ENCODE data around the gene ZNF592.

Gene ZNF592

DNA sequence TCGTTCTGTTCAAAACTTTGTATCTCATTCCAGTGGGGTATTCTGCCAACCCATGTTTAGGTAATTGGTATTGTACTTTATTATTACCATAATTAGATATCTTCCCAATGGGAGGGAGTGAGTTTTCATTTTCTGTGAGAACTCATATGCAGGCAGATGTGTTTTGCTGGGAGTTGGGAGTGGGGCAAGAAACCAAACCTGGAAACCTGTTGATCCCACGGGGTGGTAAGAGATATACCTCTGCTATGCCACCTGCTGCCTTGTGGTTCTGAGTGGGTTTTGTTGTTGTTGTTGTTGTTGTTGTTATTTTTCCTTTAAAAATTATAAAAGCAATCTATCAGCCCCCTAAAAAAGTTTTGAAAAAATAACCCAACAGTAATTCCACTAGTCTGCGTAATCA lies 32.1 kb downstream of the ZNF592 start:
- DNase-seq, result no peak

DNA sequence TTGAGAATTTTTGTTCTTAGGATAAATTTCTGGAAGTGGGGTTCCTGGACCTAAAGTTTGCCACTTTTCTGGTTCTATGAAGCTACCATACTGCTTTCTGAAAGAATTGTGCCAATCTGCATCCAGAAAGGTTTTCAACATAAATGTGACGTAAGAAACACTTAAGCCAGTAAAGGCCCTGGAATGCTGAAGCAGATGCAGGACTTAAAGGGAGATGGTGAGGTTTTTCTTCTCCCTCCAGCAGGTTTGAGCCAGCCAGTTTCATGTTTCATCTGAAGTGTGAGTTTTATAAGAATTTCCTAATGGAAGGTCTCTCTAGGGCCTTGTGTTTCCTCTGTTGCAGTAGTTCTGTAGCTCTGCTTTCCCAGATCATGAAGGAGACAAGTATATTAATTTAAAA lies 33.1 kb downstream of the ZNF592 start:
- DNase-seq, result no peak

DNA sequence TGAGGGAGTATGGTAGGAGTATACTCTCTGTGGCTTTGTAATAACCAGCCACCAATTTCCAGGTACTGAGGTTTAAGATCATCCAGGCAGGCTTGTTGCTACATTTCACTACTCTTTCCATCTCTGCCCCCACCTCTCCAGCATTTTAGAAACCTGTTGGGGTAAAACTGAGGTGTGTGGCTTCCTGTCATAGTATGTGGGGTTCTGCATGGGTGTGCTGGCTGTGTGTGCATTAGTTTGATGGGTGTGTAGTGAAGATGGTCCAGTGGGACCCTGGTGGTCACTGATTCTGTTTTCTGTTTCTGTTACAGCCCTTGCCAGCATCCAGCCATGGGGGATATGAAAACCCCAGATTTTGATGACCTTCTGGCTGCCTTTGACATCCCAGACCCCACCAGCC lies 34.0 kb downstream of the ZNF592 start:
- DNase-seq, result no peak

DNA sequence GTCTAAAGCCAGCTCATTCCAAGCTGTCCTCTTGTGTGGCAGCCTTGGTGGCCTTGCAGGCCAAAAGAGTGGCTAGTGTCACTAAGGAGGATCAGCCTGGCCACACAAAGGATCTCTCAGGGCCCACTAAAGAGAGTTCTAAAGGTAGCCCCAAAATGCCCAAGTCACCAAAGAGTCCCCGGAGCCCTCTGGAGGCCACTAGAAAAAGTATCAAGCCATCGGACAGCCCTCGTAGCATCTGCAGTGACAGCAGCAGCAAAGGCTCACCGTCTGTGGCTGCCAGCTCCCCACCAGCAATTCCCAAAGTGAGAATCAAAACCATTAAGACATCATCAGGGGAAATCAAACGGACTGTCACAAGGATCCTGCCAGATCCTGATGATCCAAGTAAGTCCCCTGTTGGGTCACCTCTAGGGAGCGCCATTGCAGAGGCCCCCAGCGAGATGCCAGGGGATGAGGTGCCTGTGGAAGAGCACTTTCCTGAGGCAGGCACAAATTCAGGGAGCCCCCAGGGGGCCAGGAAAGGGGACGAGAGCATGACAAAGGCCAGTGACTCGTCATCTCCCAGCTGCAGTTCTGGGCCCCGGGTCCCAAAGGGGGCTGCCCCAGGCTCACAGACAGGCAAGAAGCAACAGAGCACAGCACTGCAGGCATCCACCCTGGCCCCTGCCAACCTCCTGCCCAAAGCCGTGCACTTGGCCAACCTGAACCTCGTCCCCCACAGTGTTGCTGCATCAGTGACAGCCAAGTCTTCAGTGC lies 35.3 kb downstream of the ZNF592 start:
- DNase-seq, result no peak

DNA sequence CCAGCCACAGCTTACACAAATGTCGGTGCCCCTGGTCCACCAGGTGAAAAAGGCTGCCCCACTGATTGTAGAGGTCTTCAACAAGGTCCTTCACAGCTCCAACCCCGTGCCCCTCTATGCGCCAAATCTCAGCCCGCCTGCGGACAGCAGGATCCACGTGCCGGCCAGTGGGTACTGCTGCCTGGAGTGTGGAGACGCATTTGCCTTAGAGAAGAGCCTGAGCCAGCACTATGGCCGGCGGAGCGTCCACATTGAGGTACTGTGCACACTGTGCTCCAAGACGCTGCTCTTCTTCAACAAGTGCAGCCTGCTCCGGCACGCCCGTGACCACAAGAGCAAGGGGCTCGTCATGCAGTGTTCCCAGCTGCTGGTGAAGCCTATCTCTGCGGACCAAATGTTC lies 35.9 kb downstream of the ZNF592 start:
- DNase-seq, result no peak

DNA sequence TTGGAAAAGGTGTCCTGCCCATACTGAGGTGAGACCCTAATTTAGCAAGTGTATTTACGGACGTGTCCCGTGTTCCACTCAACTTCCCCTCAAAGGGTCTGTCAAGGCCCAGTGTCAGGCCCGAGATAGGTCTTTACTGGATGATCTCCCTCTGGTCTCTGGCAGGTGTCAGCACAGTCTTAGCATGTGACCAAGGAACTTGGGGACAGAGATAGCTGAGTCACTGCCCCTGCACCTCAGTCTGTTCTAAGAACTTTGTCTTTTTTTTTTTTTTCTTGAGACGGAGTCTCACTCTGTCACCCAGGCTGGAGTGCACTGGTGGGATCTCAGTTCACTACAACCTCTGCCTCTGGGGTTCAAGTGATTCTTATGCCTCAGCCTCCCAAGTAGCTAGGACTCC lies 36.7 kb downstream of the ZNF592 start:
- DNase-seq, result no peak

DNA sequence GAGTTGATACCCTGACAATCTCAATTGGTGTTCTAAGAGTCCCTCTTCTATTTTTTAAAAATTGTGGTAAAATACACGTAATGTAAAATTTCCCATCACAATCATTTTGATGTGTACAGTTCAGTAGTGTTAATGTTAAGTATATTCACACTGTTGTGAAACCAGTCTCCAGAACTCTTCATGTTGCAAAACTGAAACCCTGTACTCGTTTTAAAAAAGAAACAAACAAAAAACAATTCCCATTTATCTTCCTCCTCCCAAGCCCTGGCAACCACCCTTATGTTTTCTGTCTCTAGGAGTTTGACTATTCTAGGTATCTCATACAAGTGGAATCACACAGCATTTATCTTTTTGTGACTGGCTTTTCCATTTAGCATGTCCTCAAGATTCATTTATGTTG lies 40.1 kb downstream of the ZNF592 start:
- no peak for DNase-seq

DNA sequence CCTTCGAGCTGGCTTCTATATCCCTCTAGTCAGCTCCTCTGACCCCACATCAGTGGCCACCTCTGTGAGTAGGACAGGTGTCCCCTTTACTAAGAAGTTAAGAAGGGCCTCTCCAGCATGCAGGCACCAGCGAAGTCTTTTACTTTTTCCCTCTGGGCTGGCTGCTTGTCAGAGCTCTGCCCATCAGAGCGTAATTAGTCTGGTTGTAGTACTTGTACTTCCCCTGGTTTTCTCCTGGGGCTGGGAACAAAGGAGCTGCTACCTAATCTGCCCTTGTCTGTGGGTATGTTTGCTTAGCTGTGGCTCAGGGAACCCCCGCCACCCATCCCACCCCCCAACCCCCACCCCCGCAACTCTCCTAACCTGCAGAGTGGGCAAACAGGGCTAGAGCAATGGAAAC lies 41.4 kb downstream of the ZNF592 start:
- no peak for DNase-seq

DNA sequence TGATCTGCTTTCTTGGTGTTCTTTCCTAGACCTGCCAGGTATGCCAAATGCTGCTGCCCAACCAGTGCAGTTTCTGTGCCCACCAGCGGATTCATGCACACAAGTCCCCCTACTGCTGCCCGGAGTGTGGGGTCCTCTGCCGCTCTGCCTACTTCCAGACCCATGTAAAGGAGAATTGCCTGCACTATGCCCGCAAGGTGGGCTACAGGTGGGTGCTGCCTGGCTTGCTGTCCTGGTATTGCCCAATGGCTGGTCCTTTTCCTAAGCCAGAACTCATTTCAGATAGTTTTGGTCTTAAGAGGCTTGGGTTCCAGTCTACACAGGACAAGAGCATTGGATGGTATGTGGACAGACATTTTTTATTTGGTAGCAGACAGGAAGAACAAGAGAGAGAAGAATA lies 42.3 kb downstream of the ZNF592 start:
- no peak for DNase-seq

DNA sequence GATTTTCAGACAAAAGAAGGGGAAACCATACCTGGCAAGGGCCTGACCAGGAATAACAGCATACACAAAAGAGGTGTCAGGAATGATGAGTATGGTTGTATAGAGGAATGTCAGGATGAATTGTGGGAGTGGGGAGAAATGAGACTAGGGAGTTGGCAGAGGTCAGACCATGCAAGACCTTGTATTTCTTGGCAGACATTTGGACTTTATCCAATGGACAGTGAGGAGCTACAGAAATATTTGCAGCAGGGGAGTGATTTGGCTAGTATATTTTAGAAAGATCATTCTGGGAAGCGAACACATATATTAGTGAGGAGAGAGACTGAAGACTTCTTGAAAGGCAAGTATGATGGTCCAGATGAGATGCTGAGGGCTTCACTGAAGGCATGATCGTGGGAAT lies 43.4 kb downstream of the ZNF592 start:
- DNase-seq, result no peak

DNA sequence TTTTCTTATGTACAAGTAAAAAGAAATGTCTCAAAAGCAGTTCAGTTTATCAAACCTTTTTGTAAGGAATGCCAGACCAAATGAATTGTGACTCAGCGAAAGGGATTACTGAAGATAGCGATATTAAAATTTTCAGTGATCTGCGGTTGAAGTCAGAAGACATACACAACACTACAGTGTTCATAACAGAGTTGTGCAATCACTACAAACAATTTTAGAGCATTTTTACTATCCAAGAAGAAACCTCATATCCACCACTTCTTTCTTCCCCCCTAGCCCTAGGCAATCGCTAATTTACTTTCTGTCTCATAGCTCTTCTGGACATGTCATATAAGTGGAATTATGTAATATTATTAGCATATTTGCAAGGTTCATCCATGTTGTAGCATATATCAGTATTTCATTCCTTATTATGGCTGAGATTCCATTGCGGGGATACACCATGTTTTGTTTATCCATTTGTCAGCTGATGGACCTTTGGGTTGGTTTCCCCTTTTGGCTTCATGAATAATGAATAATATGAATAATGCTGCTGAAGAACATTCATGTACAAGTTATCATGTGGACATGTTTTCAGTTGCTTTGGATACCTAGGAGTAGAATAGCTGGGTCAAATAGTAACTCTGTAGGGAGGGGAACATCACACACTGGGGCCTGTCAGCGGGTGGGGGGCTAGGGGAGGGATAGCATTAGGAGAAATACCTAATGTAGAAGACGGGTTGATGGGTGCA lies 45.2 kb downstream of the ZNF592 start:
- no peak for DNase-seq

DNA sequence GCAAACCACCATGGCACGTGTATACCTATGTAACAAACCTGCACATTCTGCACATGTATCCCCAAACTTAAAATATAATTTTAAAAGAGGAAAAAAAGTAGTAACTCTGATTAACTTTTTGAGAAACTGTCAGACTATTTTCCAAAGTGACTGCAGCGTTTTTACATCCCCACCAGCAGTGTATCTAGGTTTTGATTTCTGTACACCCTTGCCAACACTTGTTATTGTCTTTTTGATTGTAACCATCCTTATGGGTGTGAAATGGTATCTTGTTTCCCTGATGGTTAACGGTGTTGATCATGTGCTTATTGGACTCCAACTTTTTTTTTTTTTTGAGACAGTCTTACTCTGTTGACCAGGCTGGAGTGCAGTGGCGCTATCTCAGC lies 45.8 kb downstream of the ZNF592 start:
- DNase-seq, result no peak

DNA sequence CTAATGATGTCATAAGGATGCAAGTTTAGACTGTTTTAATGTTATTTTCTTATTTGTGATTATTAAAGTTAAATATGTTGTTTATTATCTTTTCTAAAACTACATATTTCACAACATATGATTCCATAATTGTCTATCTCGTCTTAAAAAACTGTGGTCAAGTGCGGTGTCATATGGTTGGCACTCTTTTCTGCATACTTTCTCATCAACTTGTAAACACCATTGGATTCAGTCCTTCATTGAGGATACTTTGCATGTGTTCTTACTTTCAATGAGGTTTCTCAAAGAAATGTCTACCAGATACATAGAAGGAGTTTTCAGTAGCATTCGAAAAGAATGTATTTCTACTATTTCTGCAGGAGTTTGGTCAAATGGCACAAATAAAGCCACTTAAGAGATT lies 46.8 kb downstream of the ZNF592 start:
- no peak for DNase-seq

DNA sequence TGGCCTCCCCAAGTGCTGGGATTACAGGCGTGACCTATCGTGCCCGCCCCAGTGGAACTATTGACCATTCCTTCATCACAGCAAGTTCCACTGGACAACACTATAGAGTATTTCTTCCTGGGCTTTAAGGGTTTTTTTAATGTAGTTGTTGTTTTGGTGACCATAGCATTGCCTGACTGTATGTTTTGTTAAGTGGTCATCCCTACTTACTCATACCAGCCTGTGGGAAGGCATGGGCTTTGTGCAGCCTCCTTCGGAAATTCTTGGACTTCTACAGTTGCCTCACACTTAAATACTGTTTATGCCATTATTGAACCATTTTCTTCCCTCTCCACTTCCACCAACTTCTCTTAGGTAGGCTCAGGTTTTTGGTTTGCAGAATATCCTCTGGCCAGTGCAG lies 48.8 kb downstream of the ZNF592 start:
- no peak for DNase-seq

DNA sequence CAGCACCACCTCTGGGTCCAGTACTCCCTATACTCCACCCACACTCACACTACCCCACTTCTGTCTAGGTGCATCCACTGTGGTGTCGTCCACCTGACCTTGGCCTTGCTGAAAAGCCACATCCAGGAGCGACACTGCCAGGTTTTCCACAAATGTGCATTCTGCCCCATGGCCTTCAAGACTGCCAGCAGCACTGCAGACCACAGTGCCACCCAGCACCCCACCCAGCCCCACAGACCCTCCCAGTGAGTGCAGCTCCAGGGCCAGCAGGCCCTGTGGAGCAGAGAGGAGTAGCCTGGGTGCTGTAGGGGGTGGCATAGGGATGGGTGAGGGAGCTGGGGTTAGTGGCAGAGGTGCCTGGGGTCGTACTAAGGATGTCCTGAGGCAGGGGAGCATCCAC lies 49.4 kb downstream of the ZNF592 start:
- no peak for DNase-seq

DNA sequence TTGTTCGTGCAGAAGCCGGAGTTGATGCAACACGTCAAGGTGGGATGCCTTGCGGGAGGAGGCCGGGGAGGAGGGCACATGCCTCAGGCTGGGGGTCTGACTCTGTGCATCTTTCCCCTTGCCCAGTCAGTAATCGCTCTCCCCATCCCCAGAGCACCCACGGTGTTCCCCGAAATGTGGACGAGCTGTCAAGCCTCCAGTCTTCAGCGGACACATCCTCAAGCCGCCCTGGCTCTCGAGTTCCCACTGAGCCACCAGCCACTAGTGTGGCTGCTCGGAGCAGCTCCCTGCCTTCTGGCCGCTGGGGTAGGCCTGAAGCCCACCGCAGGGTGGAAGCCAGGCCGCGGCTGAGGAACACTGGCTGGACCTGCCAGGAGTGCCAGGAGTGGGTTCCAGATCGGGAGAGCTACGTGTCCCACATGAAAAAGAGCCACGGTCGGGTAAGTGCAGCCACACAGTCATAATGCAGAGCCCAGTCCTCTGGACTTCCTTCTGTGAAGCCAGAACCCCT lies 50.1 kb downstream of the ZNF592 start:
- no peak for DNase-seq

DNA sequence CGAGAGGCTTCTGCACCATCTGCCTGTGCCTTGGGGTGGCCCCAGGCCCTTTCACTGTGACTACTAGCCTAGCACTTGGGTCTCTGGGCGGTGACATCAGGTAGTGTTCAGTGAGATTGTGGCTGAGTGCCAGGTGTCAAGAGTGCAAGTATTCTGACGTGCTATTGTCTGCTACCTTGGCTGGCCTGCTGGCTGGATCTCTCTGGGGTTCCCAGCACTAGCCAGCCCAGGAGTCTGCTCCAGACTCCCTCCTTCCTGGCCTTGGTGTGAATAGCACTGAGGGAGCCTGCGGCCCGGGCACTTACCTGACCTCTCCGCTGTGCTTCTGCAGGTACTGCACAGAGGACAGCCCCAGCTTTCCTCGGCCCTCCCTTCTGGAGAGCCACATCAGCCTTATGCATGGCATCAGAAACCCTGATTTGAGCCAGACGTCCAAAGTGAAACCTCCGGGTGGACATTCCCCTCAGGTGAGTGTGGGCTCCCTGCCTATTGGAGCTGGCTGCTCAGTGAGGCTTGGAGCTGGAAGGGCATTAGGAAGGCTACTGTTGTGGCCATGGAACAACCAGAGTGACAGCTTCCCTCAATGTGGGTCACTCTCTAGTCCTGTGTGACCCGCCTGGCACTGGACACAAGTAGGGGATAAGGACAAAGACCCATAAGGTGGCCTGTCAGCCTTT lies 51.3 kb downstream of the ZNF592 start:
- DNase-seq, result no peak

DNA sequence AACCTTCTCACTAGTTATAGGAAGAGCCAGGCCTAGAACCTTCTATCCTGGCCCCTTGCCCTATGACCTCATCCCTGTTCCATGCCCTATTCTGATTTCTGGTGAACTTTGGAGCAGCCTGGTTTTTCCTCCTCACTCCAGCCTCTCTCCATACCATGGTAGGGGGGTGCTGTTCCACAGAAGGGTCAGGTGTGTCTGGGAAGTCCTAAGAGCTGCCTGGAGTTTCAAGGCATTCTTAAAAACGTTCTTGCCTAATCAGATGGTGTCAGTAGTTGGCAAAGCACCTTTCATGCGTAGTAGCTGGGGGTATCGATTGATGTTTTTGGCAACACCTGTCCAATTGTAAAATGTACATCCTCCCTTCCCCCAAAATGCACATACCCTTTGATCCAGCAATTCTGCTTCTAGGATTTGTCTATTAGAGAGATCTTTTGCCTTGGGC lies 52.0 kb downstream of the ZNF592 start:
- DNase-seq, result no peak

DNA sequence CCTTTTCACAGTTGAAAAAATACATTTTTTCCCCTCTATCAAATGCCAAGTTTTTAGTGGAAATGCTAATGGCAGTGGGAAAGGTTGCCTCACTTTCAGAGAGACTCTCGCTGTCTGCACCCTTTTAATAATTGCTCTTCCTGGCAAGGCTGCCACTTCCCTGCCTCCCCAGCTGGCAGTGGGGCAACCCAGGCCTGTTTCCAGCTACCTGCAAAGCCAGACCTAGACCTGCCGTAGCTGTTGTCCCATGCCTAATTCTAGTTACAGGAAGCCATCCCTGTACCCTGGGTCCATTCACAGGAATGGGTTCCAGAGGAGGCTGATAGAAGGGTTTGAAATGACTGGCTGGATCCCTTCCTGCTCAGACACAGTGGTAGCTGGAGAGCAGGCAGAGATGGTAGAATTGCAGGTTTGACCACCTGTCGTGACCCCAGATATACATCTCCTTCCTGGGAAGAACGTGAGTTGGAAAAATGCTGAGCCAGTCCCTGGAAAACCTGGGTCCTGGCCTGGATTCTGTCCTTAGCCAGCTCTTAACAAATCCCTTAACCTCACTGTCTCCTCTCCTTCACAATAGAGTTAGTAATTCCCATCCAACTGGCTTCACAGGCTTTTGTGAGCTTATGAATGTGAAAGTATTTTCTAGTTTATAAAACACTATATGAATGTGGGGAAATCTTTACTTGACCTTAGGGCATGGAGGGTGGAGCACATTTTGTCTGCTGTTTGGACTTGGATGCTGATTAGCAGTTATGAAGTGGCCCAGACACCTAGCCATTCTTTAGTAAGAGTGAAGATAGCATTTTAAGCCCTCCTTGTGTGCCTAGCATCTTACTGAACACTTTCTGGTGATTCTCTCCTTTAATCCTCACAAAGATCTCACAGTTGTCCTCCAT lies 55.9 kb downstream of the ZNF592 start:
- DNase-seq, result no peak

DNA sequence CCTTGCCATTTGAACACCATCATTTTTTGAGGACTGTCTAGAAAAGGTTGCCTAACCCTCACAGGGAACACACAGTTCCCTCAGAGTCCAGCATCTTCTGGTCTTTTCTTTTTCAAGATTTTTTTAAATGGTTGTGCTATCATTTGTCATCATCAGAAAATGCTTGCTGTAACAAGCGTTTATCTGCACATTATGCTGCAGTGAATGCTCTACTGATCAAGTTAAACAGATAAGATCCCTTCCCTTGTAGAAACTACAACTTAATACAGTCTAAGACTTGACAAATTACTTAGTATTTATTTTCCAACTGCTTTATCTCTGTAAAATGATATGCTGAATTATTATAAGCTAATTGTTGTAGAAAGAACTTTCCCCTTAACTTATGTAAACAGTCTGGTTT lies 56.8 kb downstream of the ZNF592 start:
- DNase-seq, result no peak

DNA sequence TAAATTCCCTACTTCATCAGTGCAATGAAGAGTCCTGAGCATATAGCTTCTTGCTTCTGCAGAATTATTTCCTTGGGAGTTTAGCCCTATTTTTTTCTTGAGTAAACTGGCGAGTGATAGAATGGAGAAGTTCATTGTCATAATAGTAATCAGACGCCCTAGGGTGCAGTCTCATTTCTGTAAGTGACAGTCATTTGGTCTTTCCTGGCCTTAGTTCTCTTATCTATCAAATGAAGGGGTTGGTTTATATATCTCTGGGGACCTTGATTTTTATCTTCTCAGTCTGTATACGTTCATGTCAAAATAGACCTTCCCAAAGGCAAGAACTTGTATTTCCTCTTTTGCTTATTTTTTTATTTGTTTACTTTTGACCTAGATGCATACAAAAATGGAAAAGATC lies 58.8 kb downstream of the ZNF592 start:
- no peak for DNase-seq

DNA sequence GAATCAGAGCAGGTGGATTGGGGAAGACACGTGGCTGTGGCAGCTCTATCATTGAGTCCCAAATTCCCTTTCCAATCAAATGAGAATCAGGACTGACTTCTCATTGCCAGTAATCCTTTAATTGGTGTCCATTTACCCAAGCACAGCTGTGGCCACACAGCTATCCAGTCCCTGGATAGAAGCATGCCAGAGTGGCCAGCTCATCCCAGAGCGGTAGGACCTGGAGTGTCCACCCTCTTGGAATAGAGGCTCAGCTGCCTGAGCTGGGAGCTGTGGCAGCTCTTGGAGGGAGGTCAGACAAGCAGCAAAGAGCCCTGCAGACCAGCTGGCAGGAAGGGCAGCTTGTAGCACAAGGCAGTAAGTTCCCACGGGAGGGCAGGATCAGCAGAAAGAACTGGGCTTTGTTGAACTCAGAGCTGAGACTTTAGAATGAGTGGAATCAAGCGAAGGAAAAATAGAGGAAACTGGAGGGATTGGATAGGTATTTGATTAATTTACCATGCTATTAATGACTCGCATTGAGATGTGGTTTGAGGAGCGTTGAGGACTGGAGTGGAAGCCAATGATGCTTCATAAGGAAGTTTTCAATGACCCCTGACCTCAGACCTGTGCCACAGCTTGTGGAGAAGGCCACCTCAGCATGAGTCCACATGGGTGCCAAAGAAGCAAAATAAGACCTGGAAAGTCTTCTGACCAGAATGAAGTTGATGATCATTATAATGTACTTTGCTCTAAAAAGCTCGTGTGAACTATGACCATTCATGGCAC lies 61.9 kb downstream of the ZNF592 start:
- no peak for DNase-seq
